D721Med (cell line): ENCODE data around the gene TXNDC5.
"Not testable (repeated sequence)": the region's sequence is repeated elsewhere in the genome, so short reads cannot be mapped to it uniquely, and the experiment has no call there.

Experiments used
- DNase-seq: peaks from one replicate; pipeline ENCODE4 v3.0.0; 2011; ENCODE audit warnings: low spot score; ENCODE audit not compliant: insufficient read length
- FAIRE-seq: peaks from 2 replicates; lab custom pipeline; 2011; peaks lifted over from hg19 to GRCh38; lab: Jason Lieb, UNC
- TF ChIP-seq, protein P1 (sequence below): IDR thresholded peaks from 2 replicates; pipeline ENCODE4 v1.5.1; 2012; ENCODE audit warnings: mild to moderate bottlenecking, control low read depth; ENCODE audit not compliant: insufficient read depth; ENCODE audit errors: missing control alignments

The TXNDC5 gene

DNA sequence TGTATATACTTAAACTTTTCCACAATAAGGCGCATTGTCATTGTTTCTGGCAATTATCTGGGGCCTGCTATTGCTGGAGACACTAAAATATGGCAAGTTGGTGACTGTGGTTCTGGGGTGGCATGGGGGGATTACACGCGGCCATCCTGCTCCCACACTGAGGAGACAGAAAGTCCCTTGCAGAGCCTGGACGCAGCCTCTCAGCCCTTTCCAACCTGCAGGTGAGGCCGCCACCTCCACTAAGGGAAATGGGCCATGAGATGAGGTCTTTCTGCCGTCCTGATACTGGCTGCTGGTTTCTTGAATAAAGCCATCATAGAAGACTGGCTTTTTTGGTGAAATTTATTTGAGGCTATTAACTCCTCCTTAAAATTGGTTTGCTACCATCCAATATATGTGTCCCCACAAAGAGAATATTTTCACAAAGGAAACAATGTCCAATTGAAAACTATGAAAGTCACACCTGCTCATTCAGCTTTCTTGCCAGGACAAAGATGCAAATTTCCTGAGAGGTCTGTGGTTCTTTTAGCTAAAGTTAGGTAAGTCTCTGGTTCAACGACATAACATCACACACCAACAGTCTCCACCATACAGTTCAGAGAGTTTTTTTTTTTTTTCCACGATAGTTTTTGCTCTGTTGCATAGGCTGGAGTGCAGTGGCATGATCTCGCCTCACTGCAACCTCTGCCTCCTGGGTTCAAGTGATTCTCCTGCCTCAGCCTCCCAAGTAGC, 13.0 kb downstream of the TXNDC5 start:
- no peak for FAIRE-seq
- no peak for DNase-seq
- TF ChIP-seq, protein P1, sequence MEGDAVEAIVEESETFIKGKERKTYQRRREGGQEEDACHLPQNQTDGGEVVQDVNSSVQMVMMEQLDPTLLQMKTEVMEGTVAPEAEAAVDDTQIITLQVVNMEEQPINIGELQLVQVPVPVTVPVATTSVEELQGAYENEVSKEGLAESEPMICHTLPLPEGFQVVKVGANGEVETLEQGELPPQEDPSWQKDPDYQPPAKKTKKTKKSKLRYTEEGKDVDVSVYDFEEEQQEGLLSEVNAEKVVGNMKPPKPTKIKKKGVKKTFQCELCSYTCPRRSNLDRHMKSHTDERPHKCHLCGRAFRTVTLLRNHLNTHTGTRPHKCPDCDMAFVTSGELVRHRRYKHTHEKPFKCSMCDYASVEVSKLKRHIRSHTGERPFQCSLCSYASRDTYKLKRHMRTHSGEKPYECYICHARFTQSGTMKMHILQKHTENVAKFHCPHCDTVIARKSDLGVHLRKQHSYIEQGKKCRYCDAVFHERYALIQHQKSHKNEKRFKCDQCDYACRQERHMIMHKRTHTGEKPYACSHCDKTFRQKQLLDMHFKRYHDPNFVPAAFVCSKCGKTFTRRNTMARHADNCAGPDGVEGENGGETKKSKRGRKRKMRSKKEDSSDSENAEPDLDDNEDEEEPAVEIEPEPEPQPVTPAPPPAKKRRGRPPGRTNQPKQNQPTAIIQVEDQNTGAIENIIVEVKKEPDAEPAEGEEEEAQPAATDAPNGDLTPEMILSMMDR = no peak

DNA sequence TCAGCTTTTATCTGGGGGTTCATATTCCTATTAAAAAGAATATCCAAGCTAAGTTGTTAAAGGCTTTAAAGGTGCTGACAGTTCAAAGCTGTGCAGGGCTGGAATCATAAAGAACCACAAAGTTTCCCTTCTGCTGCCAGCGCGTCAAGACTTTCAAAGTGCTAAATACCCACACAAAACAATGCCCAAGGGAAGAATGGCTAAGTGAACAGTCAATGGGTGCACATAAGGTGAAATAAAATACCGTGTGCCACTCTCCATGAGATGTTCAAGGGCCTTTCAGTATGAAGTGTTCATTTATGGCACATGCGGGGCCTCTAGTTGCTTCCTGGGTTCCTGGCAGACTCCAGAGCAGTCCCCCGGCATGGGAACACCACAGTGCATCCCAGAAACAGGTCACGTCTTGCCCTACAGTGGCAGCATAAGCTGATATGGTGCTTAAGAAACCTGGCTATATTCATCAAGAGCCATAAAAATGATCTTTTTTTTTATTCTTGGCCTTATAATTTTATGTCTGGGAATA, 14.1 kb downstream of the TXNDC5 start:
- no peak for DNase-seq
- FAIRE-seq = no peak
- TF ChIP-seq, protein P1 = no peak

DNA sequence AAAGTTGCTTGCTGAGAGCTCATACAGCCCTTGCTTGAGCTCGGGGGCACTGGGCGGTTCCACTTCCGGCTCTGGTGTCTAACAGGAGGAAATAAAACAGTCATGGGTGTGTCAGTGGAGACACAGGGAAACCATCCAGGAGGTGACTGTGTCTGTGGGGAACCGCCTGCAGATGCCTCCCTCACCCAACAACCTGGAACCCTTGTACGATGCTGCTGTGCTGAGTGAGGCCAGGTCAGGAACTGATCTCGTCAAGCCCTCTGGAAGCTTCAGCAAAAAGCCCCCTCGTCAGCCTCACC, 15.5 kb downstream of the TXNDC5 start:
- DNase-seq (no peak), FAIRE-seq (no peak)
- TF ChIP-seq, protein P1 = no peak

DNA sequence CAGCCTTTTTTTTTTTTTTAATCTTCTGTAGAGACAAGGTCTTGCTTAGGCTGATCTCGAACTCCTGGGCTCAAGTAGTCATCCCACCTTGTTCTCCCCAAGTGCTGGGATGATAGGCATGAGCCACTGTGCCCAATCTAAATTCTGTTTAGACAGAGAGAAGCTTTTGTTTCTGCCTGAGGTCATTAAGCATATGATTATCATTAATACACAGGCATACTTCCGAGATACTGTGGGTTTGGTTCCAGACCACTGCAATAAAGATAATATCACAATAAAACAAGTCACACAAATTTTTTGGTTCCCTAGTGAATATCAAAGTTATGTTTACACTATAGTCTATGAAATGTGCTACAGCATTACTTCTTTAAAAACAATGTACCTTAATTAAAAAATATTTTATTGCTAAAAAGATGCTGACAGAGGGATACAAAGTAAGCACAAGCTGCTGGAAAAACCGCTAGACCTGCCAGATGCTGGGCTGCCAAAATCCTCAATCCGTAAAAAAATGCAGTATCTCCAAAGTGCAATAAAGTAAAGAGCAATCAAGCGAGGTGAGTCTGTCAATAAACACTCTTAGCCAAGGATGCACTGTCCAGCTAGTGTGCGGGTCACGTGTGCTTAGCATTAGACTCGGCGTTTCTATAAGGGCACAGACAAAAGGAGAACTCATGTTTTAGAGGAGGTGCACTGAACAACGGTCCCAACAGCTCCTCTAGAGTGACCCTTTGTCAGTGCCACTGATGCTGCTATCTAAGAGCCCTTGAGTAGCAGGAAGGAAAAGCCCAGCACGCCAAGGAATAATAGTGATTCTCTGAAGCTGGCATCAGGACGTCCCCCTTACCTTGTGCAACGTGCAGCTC, 16.1 kb downstream of the TXNDC5 start:
- DNase-seq = no peak
- TF ChIP-seq, protein P1 = no peak
- FAIRE-seq = no peak

DNA sequence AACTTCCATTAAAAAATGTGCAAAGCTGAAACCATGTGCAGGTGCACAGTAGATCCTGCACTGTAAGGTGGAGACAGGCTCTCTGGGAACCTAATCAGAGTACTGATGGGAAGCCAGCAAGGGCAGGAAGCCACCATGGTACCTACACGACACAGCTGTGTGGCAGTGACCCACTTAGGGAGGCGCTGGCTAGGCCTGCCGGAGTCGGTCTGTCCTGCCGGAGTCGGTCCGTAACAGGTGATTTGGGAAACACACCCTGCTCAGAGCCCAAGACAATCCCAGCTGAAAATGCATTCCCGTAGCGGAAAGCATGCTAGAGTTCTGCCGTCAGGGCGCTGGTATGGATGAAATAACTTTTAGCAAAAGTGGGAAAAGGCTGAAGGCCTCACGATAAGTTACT, 17.2 kb downstream of the TXNDC5 start:
- DNase-seq (no peak), FAIRE-seq (no peak)
- TF ChIP-seq, protein P1 = no peak

DNA sequence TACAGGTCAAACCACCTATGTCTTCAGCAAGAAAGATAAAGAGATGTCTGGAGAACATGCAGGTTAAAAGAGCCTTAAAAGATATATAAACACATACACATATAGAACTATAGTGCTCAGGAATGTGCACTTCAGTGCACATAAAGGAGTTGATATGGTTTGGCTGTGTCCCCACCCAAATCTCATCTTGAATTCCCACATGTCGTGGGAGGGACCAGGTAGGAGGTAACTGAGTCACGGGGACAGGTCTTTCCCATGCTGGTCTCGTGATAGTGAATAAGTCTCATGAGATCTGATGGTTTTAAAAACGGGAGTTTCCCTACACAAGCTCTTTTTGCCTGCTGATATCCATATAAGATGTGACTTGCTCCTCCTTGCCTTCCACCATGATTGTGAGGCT, 18.2 kb downstream of the TXNDC5 start:
- FAIRE-seq, DNase-seq: not testable (repeated sequence)

DNA sequence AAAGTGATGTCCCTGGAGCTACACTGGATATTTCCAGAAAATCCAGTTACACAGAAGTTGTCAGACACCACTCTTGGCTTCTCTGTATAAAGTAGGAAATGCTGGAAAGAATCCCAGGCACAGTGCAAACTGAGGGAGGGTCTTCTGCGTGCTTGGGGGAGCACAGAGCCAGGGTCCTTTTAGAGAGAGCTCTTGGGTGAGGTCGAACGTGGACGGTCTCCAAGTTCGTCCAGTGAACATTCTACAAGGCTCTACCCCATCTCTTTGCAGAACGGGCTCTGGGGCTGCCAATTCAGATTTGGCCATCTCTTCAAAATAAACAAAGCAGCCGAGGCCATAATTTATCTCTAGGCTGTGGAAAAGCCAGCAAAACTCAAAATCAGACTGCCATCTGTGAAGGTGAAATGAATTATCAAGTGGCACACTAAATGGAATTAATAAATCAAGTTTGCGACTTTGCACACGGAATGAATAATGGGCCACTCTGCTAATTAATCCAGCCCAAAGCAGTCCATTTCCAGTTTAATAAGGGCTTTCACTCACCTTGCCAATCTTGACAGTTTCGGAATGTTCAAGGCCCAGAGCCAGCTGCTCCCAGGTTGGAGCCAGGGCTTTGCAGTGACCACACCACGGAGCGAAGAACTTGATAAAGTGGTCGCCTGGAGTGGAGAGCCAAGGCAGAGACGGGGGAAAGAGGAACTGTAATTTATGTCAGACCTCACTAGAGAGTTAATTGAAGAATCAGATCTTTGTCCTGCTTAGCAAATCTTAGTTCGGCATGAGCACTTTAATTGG, 19.3 kb downstream of the TXNDC5 start:
- no peak for FAIRE-seq
- TF ChIP-seq, protein P1 = no peak
- DNase-seq = no peak
